HG03060 (cell line): ENCODE measurements around the gene TMEM181.
"Not testable (repeated sequence)": the region's sequence is repeated elsewhere in the genome, so short reads cannot be mapped to it uniquely, and the experiment has no call there.

Source experiments
- ATAC-seq: cut with Tn5 transposase; IDR thresholded peaks from one replicate; pipeline ENCODE4 v1.9.1; 2021; ENCODE audit warnings: low read depth, moderate number of reproducible peaks; ENCODE audit not compliant: unreplicated experiment

TMEM181 gene

GRCh38 chr6:158633127-158633526 is 73.2 kb downstream of the TMEM181 start:
- no peak for ATAC-seq

GRCh38 chr6:158634695-158635426 is 75.0 kb downstream of the TMEM181 start:
- no peak for ATAC-seq

GRCh38 chr6:158635427-158636073 is 75.7 kb downstream of the TMEM181 start:
- ATAC-seq, result no peak

- no peak for ATAC-seq
Measured at GRCh38 chr6:158636778-158637177, 76.9 kb downstream of the TMEM181 start.

- no peak for ATAC-seq
Measured at GRCh38 chr6:158638324-158638854, 78.5 kb downstream of the TMEM181 start.

GRCh38 chr6:158639056-158639455 is 79.2 kb downstream of the TMEM181 start:
- no peak for ATAC-seq

GRCh38 chr6:158640519-158640918 is 80.6 kb downstream of the TMEM181 start:
- ATAC-seq, result no peak

- no peak for ATAC-seq
Measured at GRCh38 chr6:158642097-158642601, 82.3 kb downstream of the TMEM181 start.

GRCh38 chr6:158643836-158644230 is 83.9 kb downstream of the TMEM181 start:
- ATAC-seq, result no peak

- ATAC-seq, result peak; percentile 36
Measured at GRCh38 chr6:158644231-158645063, 84.6 kb downstream of the TMEM181 start, which contains the start of gene DYNLT1. Gene DYNLT1 (minus strand): TSS chr6:158644743. CDS start chr6:158644708, 35 bp downstream.

GRCh38 chr6:158645064-158646022 is 85.5 kb downstream of the TMEM181 start:
- ATAC-seq, result no peak

- ATAC-seq, result no peak
Measured at GRCh38 chr6:158646023-158646910, 86.4 kb downstream of the TMEM181 start.

GRCh38 chr6:158647501-158647900 is 87.6 kb downstream of the TMEM181 start:
- no peak for ATAC-seq

- ATAC-seq, result peak; percentile 20
Measured at GRCh38 chr6:158648682-158649131, 88.8 kb downstream of the TMEM181 start.

GRCh38 chr6:158649289-158650143 is 89.6 kb downstream of the TMEM181 start, which contains the start of gene SYTL3:
Gene SYTL3 (plus strand): TSS chr6:158650054. CDS start chr6:158663269, 13,215 bp downstream.
- ATAC-seq, result peak; percentile 33

GRCh38 chr6:158651981-158652737 is 92.3 kb downstream of the TMEM181 start:
- not testable (repeated sequence) for ATAC-seq
